Stimulated activated CD4-positive, alpha-beta T cell treated with anti-CD3 and anti-CD28 coated beads, Interleukin-12 subunit alpha, Interleukin-12 subunit beta, amount 100 ng/mL, for 4 hours (primary cell): ENCODE measurements around the gene NOX5.

Experiments
- DNase-seq: peaks from one replicate; pipeline ENCODE4 v3.0.0-alpha.2; 2020

Gene NOX5

DNA sequence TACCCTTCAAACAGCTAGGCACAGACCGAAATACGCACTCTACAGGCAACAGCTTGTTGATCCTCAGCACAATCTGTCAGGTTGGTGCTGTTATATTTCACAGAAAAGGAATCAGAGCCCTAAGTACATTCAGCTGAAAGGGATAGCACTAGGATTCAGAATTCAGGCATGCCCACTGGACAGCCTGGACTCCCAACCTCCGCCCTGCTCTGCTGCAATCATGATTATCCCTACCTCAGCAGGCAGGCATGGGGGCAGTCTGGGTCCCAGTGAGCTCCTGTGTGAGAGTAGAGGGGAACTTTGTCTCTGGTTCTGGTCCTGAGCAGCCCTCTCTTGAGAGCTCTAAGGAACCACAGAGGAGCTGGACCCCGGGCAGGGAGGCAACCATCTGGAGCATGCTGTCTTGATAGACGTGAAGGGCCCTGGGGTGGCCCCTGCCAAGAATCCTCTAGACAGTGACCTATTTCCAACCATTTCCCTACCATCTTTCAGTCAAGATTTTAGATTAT lies 23.4 kb upstream of the NOX5 start:
- no peak for DNase-seq

- no peak for DNase-seq
Measured at GRCh38 chr15:68991723-68992122, 22.8 kb upstream of the NOX5 start.

GRCh38 chr15:68992696-68993095 lies 21.8 kb upstream of the NOX5 start:
- no peak for DNase-seq

- DNase-seq: no peak
Measured at GRCh38 chr15:68993276-68993675, 21.2 kb upstream of the NOX5 start.

- no peak for DNase-seq
Measured at GRCh38 chr15:68994149-68994548, 20.3 kb upstream of the NOX5 start.

GRCh38 chr15:68994981-68995761 lies 19.3 kb upstream of the NOX5 start:
- DNase-seq: no peak

DNA sequence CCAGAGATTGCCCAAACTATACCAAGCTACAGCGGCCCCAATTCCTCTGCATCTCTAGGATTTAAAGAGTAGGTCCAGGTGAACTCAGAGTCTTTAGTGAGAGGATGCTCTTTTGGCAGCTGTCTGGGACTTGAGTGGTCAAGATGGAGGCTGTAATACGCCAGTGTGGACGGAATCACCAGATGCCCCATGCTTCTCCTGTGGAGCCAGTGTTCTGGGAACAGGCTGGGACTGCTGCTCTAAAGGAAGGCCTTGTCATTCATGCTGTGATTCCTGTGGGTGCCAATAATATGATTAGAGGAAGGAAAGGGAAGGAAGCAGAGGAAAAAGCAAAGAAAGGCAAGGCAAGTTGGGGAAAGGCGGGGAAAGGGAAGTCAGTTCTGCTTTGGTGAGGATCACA lies 17.4 kb upstream of the NOX5 start:
- no peak for DNase-seq

DNA sequence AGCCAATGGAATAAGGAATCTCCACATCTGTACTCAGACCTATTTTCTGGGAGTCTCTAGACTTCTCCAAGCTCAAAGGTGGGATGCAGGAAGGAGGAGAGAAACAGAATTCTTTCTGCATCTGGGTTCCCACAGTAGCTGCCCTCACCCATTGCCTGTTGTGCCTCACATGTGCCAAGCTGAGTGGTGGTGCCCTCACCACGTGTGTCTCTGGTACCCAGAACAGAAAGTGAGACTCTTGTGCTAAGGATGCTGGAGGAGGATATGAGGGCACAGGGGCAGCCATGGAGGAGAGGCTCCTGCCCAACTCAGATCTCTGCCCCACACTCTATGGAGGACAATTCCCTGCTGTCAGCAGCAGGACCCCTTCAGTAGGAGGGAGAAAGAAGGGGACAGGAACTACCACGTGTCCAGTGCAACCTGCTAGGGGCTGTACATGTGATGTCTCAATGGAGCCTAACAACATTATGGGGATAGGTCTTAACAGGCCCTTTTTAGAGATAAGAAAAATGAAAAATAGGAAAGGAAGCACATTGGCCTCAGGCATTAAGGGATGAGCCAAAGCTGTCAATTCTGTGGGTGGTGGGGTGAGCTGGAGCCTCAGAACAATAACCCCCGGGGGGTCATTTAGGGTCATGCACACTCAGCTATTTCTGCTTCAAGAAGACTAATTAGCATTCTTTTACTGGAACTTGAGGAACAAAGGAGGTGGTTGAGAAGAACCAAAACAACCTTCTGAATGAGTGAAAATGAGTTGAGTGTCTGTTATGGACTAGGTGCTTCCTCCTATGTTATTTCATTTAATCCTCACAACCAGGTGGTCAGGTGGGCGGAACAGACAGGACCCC lies 16.3 kb upstream of the NOX5 start:
- no peak for DNase-seq

DNA sequence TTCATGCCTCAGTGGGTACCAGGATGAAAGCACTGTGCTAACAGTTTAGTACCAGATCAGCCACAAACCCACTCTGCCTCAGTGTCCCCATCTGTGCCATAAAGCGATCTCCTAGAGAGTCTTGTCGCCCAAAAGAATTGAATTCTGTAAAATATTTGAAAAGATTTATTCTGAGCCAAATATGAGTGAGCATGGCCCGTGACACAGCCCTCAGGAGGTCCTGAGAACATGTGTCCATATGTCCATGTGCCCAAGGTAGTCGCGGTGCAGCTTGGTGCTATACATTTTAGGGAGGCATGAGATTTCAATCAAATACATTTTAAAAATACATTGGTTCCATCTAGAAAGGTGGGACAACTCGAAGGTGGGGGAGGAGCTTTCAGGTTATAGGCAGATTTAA lies 15.4 kb upstream of the NOX5 start:
- no peak for DNase-seq

DNA sequence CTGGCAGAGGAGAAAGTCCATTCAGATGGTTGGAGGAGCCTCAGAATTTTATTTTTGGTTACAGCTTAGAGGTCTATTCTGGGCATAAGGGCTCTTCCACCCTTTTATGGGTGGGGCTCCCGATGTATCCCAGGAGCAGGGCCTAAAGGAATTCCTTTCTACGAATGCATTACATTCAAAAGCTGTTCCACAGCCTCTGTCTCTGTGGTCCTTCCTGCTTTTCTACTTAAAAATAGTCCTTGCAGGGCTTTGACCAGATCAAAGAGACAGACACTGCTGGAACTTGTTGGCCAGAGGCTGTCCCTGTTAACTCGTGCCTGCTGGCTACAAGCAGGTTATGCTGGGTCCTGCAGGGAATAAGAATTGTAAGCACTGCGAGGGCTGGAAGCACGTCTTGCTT lies 14.4 kb upstream of the NOX5 start:
- DNase-seq: no peak

DNA sequence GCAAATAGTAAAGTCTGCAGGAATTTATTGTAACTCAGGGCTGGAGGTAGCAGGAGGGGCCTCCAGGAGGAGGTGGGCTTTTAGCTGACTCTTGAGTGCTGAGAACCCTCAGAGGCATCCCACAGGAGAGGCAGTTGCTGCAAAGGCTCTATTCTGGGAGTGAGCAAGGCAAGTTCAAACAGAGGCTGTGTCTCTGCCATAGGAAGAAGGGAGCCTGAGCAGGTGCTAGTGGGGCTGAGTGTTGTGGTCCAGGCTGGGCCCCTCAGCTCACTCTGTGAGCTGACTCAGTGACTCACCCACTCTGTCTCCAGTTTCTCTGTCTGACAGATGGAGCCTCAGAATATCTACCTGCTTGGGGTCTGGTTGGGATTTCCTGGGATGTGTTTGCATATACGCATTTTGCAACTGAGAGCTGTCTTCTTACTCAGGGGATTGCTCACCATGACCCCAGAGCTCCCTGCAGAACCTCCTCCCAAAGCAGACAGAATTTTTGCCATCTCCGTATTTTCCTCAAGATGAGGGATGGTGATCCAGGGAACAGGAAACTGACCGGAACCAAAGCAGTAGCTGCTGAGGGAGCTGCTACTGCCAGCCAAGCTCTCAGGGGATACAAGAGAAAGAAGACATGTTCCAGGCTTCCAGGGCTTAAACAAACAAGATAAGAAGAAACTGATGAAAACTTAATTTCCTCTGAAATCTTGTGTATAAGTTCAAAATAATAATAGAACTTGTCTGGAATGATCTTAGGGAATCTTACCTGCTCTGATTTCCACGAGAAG lies 13.6 kb upstream of the NOX5 start:
- no peak for DNase-seq

DNA sequence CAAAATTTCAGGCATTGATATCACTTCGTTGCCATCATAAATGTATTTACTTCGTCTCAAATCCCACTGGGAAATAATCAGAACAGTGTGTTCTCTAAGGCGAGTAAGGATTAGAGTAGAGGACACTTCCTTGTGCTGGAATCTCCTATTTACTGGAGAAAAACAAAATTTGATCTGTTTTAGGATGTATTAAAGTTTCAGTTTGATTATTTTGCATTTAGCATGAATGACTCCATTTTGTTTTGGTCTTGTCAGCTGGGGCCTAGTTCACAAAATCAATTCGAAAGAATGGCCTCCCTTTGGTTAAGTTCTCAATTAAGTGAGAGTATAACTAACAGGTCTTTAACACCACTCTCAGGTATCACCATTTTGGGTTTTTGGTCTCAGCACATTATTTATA lies 11.7 kb upstream of the NOX5 start:
- DNase-seq: no peak

GRCh38 chr15:69004011-69004410 lies 10.5 kb upstream of the NOX5 start:
- DNase-seq: no peak

DNA sequence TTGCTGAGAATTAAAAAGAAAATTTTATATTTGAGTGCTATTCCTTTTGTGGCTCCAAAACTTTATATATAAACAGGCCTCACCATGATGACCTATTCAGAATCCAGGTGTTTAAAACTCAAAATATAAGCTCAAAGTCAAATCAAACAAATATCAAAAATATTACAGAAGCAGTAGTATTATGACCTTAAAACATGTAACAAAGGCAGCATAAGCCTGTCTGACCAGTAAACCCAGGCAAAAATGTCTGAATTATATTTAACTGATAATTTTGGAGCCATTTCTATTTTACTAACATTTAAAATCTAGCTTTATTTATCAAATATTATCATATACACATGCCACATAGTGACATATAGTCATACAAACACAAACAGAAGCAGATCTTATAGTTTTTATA lies 6.4 kb upstream of the NOX5 start:
- DNase-seq: no peak

DNA sequence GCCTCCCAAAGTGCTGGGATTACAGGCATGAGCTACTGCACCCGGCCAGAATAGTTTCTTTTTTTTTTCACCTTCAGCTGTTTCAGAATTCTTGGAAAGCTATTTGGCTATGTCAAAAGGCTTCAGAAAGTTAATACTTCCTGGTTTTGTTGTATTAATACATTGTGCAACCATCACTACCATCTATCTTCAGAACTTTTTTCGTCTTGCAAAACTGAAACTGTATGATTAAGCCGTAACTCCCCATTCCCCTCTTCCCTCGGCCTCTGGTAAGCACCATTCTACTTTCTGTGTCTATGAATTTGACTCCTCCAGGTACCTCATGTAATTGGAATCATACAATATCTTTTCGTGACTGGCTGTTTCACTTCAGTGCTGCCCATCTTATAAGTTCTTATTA lies 5.2 kb upstream of the NOX5 start:
- DNase-seq: no peak

- no peak for DNase-seq
Measured at GRCh38 chr15:69011641-69012040, 2.9 kb upstream of the NOX5 start.

DNA sequence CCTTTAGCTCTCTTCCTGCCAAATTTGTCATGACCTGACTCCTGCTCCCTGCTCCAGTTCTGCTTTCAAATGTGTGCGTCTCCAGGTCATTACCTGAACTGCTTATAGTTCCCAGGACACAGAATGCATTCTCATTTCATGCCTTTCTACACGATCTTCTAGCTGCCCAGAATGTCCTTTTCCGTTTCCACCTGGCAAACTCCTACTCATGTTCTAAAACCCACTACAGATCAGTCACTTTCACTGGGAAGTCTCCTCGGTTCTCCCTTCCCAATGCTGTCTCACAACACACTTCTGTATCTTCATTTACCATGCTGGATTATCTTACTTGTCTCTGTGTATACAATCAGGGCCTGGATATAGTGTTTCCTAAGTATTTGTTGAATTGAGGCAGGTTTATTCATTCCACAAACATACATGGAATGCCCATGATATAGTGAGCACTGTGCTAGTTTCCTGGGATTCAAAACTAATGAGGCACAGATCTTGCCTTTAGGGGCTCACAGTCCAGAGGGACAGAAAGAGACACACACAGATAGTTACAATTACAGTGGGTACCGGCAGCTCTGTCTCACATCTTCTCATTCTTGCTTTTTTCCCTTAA lies 1.6 kb upstream of the NOX5 start:
- DNase-seq: no peak

- DNase-seq: no peak
Measured at GRCh38 chr15:69013726-69014406, 629 bp upstream of the NOX5 start.

- no peak for DNase-seq
Measured at GRCh38 chr15:69015591-69015990, 1.1 kb downstream of the NOX5 start.

- no peak for DNase-seq
Measured at GRCh38 chr15:69016021-69016595, 1.6 kb downstream of the NOX5 start.

- DNase-seq: no peak
Measured at GRCh38 chr15:69017978-69018377, 3.5 kb downstream of the NOX5 start.

DNA sequence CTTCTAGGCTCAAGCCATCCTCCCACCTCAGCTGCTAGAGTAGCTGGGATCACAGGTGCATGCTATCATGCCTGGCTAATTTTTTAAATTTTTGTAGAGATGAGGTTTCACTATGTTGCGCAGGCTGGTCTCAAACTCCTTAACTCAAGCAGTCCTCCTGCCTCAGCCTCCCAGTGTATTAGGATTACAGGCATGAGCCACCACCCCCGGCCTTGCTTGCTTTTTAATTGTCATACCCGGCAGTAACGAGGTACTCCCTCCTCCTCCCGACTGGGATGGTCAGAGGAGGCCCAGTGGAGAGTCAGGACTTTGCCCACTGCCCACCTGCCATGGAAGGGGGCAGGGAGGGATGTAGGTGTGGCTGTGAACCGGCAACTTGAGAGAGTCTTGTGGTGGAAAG lies 4.5 kb downstream of the NOX5 start:
- no peak for DNase-seq
